ENCODE data around the gene PGBD5. TPM values are rescaled to one million over a fixed set of nuclear protein-coding genes. Genes with fewer than 3 reads are reported as not detected.

Gene PGBD5
- total RNA-seq, 3 donors from 2014 or later (not counting 1 experiment from before 2014, with no cell fraction given), result 0.02 to 0.90 TPM; not detected in 1

- Mint-ChIP-seq H3K4me3 (peak overlapping the region; percentile 51), H3K36me3 (no peaks in the 10 kb centered on the region), H3K27ac (peak overlapping the region; percentile 36 to 47), H3K27me3 (ENCODE audit: low read depth in 2 of 2) (no peaks in the 10 kb centered on the region), H3K9me3 (no peaks in the 10 kb centered on the region), H3K4me1 (peaks cover 35% of the 10 kb centered on the region in 2 donors)
- 81% methylated on average over 20 of the region's 20 CpGs for WGBS (ENCODE audit: insufficient coverage)
- H3K4me1 ChIP-seq (ENCODE audit: control insufficient read depth, insufficient read depth, low read length), result peaks cover 21% of the 10 kb centered on the region
- intact Hi-C loops (cut with micrococcal nuclease), result no loop called here
- H3K9me3 ChIP-seq (ENCODE audit: control insufficient read depth, insufficient read depth, low read length), result no peaks in the 10 kb centered on the region
- H3K27me3 ChIP-seq (ENCODE audit: control insufficient read depth, insufficient read depth, low read length), result no peaks in the 10 kb centered on the region
- ATAC-seq, result peak in 1 of 3 donors; percentile 6
- peaks cover 14% of the 10 kb centered on the region for H3K36me3 ChIP-seq (ENCODE audit: control insufficient read depth, insufficient read depth, low read length)
- H3K4me3 ChIP-seq (ENCODE audit: low read length), result no peak overlapping the region
- no peak overlapping the region for H3K27ac ChIP-seq (ENCODE audit: low read length)
- no peak for TF ChIP-seq CTCF (IDR thresholded peaks at IDR 0.05)
- no peak for DNase-seq
These were observed 154.7 kb downstream of the PGBD5 start for GRCh38 chr1:230271300-230272035.

DNA sequence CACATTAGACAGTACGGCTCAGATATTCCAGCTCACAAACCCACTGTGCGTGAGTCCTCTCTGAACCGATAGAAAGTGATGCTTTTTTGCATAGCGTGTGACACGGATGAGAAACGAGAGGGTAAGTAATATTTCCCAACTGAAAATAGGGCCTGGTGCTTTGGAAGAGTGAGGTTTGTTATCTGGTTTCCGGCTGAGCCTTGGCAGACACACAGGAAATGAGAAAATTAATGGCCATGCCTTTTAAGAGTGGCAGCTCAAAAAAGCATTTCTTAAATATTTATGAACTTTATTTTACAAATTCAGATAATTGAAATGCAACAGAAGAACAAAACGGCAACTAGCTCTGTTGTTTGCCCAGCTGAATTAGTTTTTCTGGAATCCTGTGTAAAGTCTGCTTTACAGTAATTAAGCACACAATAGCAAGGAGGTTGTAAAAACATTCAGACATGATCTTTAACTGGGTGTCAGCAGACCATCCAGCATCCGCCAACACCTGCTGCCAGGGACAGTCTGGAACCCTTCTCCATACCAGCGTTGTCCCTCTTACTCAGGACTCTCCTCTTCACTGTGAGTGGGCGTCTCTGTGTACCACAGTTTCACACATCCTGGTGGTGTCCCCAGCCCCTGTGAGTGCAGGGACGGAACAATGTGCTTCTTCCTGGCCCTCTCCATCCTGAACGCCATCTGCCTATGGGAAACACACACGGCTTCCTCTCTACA lies 155.4 kb downstream of the PGBD5 start:
- peak; percentile 27 to 57 (median 55) for ATAC-seq
- Mint-ChIP-seq H3K27ac (peak overlapping the region; percentile 36 to 47), H3K4me3 (peak overlapping the region; percentile 75), H3K27me3 (ENCODE audit: low read depth in 2 of 2) (no peaks in the 10 kb centered on the region), H3K36me3 (no peaks in the 10 kb centered on the region), H3K9me3 (no peaks in the 10 kb centered on the region), H3K4me1 (peaks cover 35% of the 10 kb centered on the region in 2 donors)
- H3K4me3 ChIP-seq (ENCODE audit: low read length), result no peak overlapping the region
- peaks cover 21% of the 10 kb centered on the region for H3K4me1 ChIP-seq (ENCODE audit: control insufficient read depth, insufficient read depth, low read length)
- H3K9me3 ChIP-seq (ENCODE audit: control insufficient read depth, insufficient read depth, low read length), result no peaks in the 10 kb centered on the region
- H3K27me3 ChIP-seq (ENCODE audit: control insufficient read depth, insufficient read depth, low read length), result no peaks in the 10 kb centered on the region
- intact Hi-C loops (cut with micrococcal nuclease), result no loop called here
- H3K27ac ChIP-seq (ENCODE audit: low read length), result peak overlapping the region; percentile 19
- DNase-seq, result peak in 1 of 2 donors; percentile 26
- WGBS (ENCODE audit: insufficient coverage), result 30% methylated on average over 14 of the region's 14 CpGs
- H3K36me3 ChIP-seq (ENCODE audit: control insufficient read depth, insufficient read depth, low read length), result peaks cover 11% of the 10 kb centered on the region
- no peak for TF ChIP-seq CTCF (IDR thresholded peaks at IDR 0.05)

- Mint-ChIP-seq H3K27ac (peak overlapping the region; percentile 36 to 47), H3K9me3 (no peaks in the 10 kb centered on the region), H3K27me3 (ENCODE audit: low read depth in 2 of 2) (no peaks in the 10 kb centered on the region), H3K4me3 (peak overlapping the region; percentile 75), H3K4me1 (peaks cover 35% of the 10 kb centered on the region in 2 donors), H3K36me3 (no peaks in the 10 kb centered on the region)
- H3K27me3 ChIP-seq (ENCODE audit: control insufficient read depth, insufficient read depth, low read length), result no peaks in the 10 kb centered on the region
- DNase-seq (no peak), ATAC-seq (peak in 1 of 3 donors; percentile 45)
- TF ChIP-seq CTCF (IDR thresholded peaks at IDR 0.05), result no peak
- intact Hi-C loops (cut with micrococcal nuclease), result no loop called here
- H3K36me3 ChIP-seq (ENCODE audit: control insufficient read depth, insufficient read depth, low read length), result peaks cover 13% of the 10 kb centered on the region
- peaks cover 21% of the 10 kb centered on the region for H3K4me1 ChIP-seq (ENCODE audit: control insufficient read depth, insufficient read depth, low read length)
- peak overlapping the region; percentile 19 for H3K27ac ChIP-seq (ENCODE audit: low read length)
- no peak overlapping the region for H3K4me3 ChIP-seq (ENCODE audit: low read length)
- WGBS (ENCODE audit: insufficient coverage), result 100% methylated on average over 1 of the region's 1 CpG
- H3K9me3 ChIP-seq (ENCODE audit: control insufficient read depth, insufficient read depth, low read length), result no peaks in the 10 kb centered on the region
These were observed 156.0 kb downstream of the PGBD5 start for GRCh38 chr1:230270185-230270558.
